OCI-LY3 (cell line): ENCODE results near the gene ABCG1.

ENCODE experiments used
- EZH2phosphoT487 ChIP-seq: fragments of 200-600 bp; shearing (Covaris generic); IDR thresholded peaks from 2 replicates; pipeline ENCODE4 v1.6.1; 2018; ENCODE audit warnings: antibody characterized with exemption, mixed run types, low read depth
- TF ChIP-seq, protein P1 (sequence below): fragments of 200-600, 300-600 bp; sonication (generic); IDR thresholded peaks from 2 replicates; pipeline ENCODE4 v1.5.1; 2014; ENCODE audit warnings: antibody characterized with exemption, low read length, low read depth

- TF ChIP-seq, protein P1, sequence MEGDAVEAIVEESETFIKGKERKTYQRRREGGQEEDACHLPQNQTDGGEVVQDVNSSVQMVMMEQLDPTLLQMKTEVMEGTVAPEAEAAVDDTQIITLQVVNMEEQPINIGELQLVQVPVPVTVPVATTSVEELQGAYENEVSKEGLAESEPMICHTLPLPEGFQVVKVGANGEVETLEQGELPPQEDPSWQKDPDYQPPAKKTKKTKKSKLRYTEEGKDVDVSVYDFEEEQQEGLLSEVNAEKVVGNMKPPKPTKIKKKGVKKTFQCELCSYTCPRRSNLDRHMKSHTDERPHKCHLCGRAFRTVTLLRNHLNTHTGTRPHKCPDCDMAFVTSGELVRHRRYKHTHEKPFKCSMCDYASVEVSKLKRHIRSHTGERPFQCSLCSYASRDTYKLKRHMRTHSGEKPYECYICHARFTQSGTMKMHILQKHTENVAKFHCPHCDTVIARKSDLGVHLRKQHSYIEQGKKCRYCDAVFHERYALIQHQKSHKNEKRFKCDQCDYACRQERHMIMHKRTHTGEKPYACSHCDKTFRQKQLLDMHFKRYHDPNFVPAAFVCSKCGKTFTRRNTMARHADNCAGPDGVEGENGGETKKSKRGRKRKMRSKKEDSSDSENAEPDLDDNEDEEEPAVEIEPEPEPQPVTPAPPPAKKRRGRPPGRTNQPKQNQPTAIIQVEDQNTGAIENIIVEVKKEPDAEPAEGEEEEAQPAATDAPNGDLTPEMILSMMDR: no peak
- no peak for TF ChIP-seq EZH2phosphoT487
These were observed 15.7 kb downstream of the ABCG1 start for GRCh38 chr21:42234464-42235241.
